HG03520 (cell line): ENCODE data around the gene RPL31.

Experiments
- ATAC-seq: cut with Tn5 transposase; IDR thresholded peaks from one replicate; pipeline ENCODE4 v1.9.1; 2021; ENCODE audit warnings: mild to moderate bottlenecking, moderate library complexity; ENCODE audit not compliant: unreplicated experiment

Gene RPL31

DNA sequence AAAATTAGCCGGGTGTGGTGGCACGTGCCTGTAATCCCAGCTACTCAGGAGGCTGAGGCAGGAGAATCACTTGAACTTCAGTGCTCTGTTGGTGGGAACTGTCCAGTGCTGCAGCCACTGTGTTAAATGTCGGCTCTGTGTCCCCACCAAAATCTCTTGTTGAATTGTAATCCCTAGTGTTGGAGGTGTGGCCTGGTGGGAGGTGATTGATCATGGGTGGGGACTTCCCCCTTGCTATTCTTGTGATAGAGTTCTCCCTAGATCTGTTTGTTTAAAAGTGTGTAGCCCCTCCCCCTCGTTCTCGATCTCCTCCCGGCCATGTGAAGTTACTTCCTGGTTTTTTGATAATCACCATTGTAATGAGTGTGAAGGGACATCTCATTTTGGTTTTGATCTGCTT, 9.8 kb upstream of the RPL31 start:
- ATAC-seq: no peak

DNA sequence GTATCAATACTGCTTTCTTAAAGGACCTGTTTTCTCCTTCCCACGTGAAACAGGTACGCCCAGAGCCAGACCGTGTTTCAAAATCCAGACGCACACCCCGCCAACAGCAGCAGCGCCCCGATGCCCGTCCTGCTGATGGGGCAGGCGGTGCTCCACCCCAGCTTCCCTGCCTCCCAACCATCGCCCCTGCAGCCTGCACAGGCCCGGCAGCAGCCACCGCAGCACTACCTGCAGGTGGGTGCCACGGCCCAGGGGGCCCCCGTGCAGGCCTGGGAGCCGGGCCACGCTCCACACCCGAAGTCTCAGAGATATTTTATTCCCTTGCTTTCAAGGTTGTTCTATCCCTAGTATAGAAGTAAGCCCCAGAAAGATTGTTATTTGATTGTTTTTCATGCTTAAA, 8.8 kb upstream of the RPL31 start:
- no peak for ATAC-seq

DNA sequence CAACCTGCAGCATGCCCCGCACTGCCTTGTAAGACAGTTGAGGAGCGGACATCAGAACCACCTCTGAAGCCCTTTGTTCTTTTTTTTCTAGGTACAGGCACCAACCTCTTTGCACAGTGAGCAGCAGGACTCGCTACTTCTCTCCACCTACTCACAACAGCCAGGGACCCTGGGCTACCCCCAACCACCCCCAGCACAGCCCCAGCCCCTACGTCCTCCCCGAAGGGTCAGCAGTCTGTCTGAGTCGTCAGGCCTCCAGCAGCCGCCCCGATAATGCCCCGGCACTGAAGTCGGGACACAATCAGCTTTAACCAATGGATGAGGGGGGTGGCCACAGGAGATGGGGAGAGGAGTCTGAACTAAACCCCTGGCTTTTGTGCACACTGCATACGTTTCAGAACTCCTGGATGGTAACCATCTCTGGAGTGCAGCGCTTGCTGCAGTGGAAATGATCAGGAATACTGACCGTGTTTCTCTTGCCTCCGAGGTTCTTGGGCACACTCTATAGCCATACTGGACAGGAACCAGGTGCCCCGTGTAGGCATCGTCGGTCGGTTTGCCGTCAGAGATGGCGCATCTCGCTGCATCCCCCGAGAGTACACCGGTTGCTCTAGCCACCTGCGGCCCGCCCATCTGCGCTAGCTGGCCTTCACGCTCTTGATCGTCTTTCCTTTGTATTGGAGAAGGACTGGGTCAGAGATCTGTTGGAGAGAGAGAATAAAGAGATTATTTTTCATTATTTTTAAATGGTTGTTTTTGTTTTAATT, 6.6 kb upstream of the RPL31 start:
- no peak for ATAC-seq

DNA sequence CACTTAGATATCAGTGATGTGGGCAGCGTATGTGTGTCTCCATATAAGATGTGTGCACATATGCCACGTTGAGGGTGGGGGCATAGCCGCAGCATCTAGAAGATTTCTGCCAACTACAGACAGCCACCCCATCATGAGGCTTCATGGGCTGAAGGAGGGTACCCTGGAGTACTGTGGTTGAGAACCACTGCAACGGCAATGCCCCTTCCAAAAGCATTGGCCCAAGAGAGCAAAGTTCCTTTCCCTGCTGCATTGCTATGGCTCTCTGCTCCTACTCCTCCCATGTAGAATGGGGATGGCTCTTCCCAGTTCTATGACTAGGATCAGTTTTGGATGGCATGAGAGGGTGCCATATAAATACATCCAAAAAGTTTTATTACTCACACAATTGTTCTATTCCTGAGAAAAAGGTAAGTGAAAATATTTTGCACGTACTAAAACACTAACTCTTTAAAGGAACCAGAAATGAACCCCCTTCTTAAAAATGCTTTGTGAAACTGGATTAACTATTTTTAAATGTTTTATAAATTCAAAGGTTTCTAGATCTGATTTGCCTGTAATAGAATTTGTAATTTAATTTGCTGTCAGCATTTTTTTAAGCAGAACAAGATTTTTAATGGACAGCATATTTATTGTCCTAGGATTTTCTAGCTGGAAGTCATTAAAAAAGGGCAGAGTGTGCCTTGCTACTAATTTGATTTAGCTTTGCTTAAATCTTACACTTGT, 4.4 kb upstream of the RPL31 start:
- no peak for ATAC-seq

DNA sequence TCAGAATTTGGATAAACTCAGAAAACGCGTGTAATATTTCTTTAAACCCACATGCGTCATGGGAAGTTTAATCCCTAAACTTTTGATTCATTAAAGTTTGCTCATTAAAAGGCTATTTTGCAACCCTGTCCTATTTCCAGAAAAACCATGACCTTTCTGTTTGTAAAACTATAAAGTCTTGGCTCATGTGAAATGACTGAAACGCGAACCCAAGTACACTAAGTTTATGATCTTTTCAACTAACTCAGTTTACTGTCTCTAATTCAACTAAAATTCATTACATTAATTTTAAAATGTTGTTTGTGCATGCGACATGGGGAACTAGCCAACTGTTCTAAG, 3.9 kb upstream of the RPL31 start:
- no peak for ATAC-seq

DNA sequence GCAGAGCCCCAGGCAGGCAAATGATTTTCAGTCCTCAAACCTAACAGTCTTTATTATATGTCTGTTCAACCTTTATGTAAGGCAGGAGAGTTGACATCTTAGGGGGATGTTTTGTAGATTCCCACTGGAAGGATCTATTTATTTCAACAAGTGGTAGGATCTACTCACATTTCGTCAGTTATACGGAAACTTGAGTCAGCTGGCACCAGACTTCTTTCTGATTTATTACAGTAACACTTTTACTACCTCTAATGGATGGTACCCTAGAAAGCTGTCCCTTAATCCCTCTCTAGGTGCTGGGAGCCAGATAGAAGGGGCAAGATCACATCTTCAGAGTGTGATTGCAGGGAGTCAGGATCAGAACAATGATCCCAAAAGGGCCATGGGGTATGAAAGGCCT, 2.1 kb upstream of the RPL31 start:
- ATAC-seq: no peak

DNA sequence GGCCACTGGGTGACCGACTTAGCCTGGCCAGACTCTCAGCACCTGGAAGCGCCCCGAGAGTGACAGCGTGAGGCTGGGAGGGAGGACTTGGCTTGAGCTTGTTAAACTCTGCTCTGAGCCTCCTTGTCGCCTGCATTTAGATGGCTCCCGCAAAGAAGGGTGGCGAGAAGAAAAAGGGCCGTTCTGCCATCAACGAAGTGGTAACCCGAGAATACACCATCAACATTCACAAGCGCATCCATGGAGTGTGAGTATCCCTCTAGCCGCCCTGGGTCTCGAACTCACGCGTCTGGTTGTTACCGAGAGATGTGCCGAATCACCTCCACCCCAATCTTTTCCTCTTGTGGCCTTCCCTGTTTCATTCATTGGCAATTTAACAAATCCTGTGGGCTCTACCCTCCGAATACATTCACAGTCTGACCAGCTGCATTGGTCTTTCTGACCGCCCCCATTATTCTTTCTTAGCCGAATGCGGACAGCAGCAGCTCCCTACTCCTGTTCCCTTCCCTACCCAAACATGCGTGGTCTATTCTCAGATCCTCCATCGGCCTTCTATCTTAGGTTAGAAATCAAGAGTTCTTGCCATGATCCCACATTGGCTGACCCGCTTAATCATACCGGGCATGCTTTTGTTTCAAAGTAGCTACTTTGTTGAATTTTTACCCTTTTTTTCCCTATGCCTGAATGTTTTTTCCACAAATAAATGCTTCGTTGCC, 631 bp downstream of the RPL31 start:
- no peak for ATAC-seq

DNA sequence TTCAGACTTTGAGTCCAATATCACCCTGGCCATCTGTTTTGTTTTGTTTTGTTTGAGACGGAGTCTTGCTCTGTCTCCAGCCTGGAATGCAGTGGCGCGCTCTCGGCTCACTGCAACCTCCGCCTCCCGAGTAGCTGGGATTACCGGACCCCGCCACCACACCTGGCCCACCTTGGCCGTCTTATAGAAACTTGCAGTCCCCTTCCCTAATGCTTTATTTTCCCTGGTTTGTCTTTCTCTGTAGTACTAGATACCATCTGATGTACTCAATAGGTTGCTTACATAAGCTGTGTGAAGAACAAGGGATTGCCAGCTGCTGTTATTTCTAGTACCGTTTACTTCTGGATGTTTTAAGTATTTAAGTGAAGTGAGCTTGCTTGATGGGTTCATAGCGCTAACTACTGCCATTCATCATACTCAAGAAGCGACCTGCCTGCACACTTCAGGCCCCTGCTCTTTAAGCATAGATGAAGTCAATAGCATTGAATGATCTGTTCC, 1.2 kb downstream of the RPL31 start:
- no peak for ATAC-seq

DNA sequence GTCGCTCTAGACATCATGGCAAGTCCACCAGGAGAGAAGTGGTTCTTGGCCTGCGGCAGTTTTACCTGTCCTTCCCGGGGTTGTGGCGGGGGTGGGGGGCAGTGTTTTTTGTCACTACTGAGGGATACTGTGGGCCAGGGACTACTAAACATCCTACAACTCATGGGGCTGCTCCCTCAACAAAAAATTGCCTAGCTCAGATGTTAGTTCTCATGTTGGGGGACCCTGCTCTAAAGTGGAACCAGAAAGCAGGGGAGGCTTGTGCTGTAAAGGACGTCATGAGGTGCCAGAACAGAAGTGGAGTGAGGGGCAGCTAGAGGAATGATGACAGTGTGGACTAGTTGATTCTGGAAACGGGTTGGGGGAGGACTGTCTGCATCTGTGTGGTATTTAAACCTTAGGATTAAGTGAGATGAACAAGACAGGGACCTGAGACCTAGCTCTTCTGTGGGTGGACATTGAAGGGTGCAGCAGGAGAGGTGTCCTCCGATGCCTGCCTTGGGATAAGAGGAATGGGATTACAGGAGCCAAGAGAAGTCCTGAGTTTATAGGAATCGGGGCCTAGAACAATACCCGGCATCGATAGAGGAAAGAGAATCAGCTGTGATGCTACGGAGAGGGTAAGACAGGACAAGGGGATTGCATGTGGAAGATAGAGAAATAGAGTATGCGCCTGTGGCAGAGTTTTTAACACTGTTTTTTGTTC, 2.7 kb downstream of the RPL31 start:
- no peak for ATAC-seq

DNA sequence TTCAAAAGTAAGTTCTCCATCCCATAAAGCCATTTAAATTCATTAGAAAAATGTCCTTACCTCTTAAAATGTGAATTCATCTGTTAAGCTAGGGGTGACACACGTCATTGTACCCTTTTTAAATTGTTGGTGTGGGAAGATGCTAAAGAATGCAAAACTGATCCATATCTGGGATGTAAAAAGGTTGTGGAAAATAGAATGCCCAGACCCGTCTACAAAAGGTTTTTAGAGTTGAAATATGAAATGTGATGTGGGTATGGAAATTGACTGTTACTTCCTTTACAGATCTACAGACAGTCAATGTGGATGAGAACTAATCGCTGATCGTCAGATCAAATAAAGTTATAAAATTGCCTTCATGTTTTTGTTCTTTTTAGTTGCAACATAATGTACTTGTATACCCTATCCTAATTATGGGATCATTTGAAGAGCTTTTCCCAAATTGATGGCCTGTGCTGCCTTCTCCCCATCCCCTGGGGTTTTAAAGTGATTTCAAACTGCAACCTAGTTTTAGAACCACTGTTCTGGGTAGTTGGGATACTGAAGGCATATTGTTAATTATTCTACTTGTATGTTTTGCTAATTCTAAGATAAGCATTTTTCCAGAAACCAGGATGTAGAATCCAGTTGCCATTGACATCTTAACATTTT, 4.1 kb downstream of the RPL31 start:
- no peak for ATAC-seq

DNA sequence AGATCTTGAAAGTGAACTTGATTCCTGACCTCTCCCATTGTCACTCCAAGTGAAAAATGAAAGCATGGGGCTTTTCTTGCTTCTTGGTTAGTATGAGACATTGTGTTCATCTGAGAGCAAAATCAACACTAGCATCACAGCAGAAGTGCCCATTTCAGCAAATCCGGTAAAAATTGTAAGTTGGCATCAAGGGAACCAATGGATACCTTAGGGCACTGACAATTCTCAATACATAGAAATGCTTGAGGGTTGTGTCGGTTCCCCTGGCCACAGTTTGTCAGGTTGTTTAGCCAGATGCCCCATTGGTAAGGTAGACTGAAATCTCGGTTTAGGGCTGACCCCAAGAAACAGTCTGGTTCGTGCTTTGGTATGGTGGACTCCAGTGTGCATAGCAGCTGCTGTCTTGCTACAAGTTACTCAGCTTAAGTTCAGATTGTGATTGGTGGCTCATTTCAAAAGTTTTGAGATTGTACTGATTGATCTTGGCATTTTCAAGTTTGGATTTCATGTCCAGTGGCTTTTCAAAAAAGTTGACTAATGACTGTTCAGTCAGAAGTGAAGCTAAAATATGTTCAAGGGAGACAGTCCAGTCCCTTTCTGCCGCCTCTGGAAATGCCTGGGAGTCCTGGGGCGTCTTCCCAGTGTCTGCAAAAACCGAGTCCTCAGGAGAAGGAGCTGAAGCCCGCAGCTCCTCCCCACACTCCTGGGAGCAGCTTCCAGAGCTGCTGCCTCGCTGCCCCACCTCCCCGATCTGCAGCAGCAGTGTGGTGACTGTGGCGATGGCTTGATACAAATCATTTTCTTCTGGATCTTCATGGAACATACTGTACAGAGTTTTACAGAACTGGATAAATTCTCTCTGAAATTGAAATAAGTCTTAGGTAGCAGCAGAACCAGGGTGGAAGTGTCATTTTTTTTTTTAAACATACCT, 5.6 kb downstream of the RPL31 start:
- no peak for ATAC-seq

DNA sequence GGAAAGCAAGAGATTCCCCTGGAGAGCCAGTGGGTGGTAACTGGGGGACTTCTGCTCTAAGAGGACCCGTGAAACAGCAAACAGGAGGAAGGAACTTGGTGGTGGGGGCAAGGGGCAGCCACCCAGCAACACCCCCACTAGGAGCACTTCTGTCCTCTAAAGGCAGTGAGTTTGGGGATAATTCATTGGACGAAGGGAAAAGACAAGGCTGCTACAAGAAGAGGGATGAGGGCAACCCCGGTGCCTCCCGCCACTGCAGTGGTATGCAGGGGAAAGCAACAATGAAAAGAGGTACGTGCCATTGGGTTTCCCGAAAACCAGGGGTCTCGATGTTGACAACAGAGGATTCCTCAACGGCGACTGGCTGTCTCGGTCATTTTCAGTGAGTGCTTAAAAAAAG, 9.1 kb downstream of the RPL31 start:
- no peak for ATAC-seq

DNA sequence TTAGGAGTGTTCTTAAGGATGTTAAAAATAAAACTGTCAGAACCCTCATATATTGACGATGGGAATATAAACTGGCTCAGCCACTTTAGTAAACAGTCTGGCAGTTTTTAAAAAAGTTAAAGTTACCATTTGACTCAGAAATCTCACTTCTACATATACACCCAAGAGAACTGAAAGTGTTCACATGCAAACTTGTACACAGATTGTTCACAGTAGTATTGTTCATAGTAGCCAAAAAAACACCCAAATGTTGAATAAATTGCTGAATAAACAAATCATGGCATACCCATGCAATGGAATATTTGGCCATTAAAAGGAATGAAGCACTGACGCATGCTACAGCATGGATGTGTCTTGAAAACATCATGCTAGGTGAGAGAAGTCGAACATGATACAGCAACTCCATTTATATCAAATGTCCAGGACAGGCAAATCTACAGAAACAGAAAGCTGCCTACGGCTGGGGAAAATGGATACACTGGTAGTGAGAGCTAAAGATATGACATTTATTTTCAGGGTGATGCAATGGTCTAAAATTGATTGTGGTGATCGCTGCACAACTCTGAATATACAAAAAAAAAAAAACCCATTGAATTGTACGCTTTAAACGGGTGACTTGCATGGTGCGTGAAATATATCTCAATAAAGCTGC, 10.1 kb downstream of the RPL31 start:
- peak; percentile 87 for ATAC-seq

DNA sequence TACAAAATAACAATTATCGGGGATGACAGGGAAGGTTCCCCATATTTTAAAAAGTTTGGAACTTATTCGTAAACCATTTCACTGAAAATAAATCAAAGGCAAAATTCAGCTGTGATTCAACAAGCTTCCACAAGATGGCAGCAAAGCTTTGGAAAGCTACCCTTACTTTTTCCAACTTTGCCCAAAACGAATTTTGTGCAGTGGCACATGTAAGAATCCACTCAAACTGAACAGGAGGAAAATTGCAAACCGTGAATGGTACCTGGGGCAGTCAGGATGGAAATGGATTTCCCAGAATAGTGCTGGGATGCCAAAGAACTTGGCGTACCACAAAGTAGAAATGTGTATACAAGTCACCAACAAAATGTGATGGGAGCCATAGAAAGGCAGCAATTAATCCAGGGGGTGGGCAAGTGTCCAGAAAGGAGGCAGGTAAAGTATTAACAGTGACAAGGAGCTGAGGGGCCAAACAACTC, 10.7 kb downstream of the RPL31 start:
- ATAC-seq: no peak

DNA sequence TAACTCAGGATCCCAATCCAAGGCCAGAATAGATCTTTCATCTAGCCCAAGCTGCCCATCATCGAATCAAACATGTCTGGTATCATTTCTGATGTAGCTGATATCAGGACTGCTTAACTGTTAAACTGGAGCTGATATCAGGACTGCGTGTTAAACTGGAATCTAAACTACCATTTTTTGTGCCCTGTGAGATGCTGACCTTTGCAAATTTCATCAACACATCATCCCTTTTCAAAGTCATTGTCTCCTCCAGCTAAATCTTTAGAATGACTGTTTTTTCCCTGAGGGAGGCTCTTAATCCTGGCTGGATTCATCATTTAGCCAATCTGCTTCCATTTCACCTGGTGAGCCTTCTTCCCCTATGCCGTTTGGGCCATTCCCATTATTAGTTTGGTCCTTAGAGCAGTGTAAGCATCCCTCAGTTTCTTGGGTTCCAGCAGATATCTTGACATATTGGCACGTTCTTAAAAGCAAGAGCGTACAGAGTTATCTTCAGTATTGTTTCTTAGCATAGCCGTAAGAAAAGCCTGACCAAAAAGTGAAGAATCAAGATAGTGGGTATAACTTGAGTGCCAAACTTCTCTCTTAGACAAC, 12.3 kb downstream of the RPL31 start:
- no peak for ATAC-seq

DNA sequence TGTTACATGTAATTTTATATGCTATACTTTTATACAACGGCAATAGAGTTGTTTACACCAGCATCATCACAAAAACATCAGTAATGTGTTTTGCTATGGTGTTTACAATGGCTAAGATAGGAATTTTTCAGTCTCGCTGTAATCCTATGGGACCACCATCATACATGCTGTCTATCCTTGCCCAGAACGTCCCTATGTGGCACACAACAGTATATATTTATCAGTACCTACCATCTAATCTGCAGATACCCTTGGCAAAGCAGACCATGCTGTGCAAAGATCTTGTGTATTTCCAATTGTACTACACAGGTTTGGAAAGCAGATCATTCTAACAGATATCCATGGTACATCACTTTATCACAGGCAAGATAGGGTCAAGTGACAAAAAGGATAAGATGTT, 15.3 kb downstream of the RPL31 start:
- no peak for ATAC-seq

DNA sequence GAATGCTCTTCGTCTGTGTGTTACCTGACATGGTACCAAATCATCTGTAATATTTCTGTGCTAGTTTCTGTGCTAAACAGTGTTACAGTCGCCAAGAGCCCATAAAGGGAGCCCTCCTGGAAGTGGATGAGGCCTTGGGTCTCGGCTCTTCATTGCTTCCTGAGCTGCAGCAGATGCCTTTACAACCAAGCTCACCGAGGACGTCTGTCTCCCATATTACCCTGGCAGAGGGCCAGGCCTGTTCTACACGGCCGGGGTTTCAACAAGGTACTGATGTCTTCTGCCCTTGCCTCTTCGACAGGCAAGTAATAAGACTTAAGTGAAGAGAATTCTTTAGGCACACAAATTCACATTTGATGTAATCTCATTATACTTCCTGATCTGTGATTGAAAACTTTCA, 16.8 kb downstream of the RPL31 start:
- ATAC-seq: no peak

DNA sequence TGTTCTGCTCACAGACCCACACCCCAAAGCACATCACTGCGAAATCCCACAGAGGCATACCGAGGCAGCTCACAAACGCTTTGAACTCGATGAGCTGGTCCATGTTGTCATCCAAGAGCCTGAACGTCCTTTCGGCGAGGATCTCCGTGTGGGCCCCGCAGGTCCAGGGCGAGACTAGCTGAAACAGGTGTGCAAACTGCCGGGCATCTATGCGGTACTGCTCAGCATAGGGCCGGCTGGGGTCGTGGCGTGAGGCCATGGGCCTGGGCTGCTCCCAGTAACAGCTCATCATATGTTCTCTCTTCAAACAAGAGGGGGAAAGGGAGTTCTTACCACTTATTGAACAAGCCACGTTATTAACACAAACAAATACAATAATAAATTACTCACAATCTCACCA, 20.1 kb downstream of the RPL31 start:
- ATAC-seq: no peak
